SK-N-SH treated with all-trans-retinoic acid at 6 μM for 48 hours (cell line): ENCODE results near the gene PIK3CB.

Experiments
- BACH2 ChIP-seq: fragments of 250-450 bp; sonication (Bioruptor Pico); IDR thresholded peaks from 2 replicates; pipeline ENCODE4 v1.9.0; 2021; ENCODE audit warnings: mild to moderate bottlenecking, borderline replicate concordance
- CSDC2 ChIP-seq: fragments of 250-450 bp; sonication (Bioruptor Pico); IDR thresholded peaks from 2 replicates; pipeline ENCODE4 v1.5.0; 2020; ENCODE audit warnings: mild to moderate bottlenecking, moderate library complexity
- GLIS3 ChIP-seq: fragments of 250-450 bp; sonication (Bioruptor Pico); IDR thresholded peaks from 2 replicates; pipeline ENCODE4 v1.5.0; 2020; ENCODE audit warnings: mild to moderate bottlenecking, moderate library complexity
- PPARA ChIP-seq: fragments of 250-450 bp; sonication (Bioruptor Pico); IDR thresholded peaks from 2 replicates; pipeline ENCODE4 v1.5.0; 2020; ENCODE audit warnings: mild to moderate bottlenecking, borderline replicate concordance
- ZFP3 ChIP-seq: fragments of 250-450 bp; sonication (Bioruptor Pico); IDR thresholded peaks from 2 replicates; pipeline ENCODE4 v1.5.0; 2020; ENCODE audit warnings: mild to moderate bottlenecking, moderate library complexity
- ZNF565 ChIP-seq: fragments of 450-650 bp; formaldehyde crosslinking; conservative IDR thresholded peaks from 2 replicates; pipeline ENCODE4 v1.5.0; 2020; ENCODE audit warnings: low read depth, mild to moderate bottlenecking, moderate library complexity
- TF ChIP-seq, protein P1 (sequence below): fragments of 250-450 bp; sonication (Bioruptor Pico); IDR thresholded peaks from 2 replicates; pipeline ENCODE4 v1.5.1; 2020; ENCODE audit warnings: low read depth, mild to moderate bottlenecking, moderate library complexity
- TF ChIP-seq, protein P2 (sequence below): fragments of 250-450 bp; sonication (Bioruptor Pico); IDR thresholded peaks from 2 replicates; pipeline ENCODE4 v1.8.0; 2020; ENCODE audit warnings: mild to moderate bottlenecking, moderate library complexity, borderline replicate concordance

DNA sequence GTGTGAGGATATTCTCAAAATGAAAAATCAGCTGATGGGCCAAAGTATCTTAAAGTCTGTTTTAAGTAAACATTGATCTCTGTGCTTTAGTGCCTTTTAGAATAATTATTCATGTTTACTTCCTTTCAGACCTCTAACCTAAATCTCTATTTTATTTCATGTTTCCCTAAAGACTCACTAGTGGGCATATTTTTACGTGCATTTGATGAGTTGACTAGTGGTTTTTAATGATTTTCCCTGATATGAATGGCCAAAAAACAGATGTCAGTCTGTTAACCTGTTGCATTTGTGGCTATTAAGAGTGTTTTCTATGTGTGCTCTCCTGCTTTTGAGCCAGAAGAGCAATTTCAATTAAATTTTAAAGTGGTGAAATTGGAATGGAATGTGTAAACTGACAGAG is 219.3 kb downstream of the PIK3CB start:
- TF ChIP-seq, protein P1, sequence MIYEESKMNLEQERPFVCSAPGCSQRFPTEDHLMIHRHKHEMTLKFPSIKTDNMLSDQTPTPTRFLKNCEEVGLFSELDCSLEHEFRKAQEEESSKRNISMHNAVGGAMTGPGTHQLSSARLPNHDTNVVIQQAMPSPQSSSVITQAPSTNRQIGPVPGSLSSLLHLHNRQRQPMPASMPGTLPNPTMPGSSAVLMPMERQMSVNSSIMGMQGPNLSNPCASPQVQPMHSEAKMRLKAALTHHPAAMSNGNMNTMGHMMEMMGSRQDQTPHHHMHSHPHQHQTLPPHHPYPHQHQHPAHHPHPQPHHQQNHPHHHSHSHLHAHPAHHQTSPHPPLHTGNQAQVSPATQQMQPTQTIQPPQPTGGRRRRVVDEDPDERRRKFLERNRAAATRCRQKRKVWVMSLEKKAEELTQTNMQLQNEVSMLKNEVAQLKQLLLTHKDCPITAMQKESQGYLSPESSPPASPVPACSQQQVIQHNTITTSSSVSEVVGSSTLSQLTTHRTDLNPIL (CRISPR knock-in tag), result no peak
- no peak for TF ChIP-seq PPARA
- TF ChIP-seq CSDC2 (CRISPR knock-in tag), result no peak
- no peak for TF ChIP-seq BACH2 (CRISPR knock-in tag)
- no peak for TF ChIP-seq GLIS3 (CRISPR knock-in tag)
- no peak for TF ChIP-seq ZFP3
- TF ChIP-seq, protein P2, sequence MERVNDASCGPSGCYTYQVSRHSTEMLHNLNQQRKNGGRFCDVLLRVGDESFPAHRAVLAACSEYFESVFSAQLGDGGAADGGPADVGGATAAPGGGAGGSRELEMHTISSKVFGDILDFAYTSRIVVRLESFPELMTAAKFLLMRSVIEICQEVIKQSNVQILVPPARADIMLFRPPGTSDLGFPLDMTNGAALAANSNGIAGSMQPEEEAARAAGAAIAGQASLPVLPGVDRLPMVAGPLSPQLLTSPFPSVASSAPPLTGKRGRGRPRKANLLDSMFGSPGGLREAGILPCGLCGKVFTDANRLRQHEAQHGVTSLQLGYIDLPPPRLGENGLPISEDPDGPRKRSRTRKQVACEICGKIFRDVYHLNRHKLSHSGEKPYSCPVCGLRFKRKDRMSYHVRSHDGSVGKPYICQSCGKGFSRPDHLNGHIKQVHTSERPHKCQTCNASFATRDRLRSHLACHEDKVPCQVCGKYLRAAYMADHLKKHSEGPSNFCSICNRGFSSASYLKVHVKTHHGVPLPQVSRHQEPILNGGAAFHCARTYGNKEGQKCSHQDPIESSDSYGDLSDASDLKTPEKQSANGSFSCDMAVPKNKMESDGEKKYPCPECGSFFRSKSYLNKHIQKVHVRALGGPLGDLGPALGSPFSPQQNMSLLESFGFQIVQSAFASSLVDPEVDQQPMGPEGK (CRISPR knock-in tag), result no peak
- no peak for TF ChIP-seq ZNF565 (CRISPR knock-in tag)
